H54 (cell line): ENCODE data around the gene CCDC13.

Experiments used
- DNase-seq: peaks from one replicate; pipeline ENCODE4 v3.0.0; 2011; ENCODE audit warnings: low spot score, mixed read lengths; ENCODE audit not compliant: insufficient read length
- FAIRE-seq: peaks from 3 replicates; lab custom pipeline; 2011; peaks lifted over from hg19 to GRCh38; lab: Jason Lieb, UNC
- POLR2A ChIP-seq: IDR thresholded peaks from 2 replicates; pipeline ENCODE4 v1.6.1; 2011; ENCODE audit warnings: low read depth, mild to moderate bottlenecking, low read length

CCDC13 gene

GRCh38 chr3:42730294-42730693 is 42.8 kb downstream of the CCDC13 start:
- TF ChIP-seq POLR2A = no peak
- FAIRE-seq = no peak
- no peak for DNase-seq

- FAIRE-seq = no peak
- TF ChIP-seq POLR2A = no peak
- no peak for DNase-seq
Observed at GRCh38 chr3:42729404-42730145, 43.5 kb downstream of the CCDC13 start.

- DNase-seq (no peak), FAIRE-seq (no peak)
- no peak for TF ChIP-seq POLR2A
Observed at GRCh38 chr3:42728668-42729364, 44.2 kb downstream of the CCDC13 start.

- no peak for TF ChIP-seq POLR2A
- no peak for FAIRE-seq
Observed at GRCh38 chr3:42728056-42728455, 45.0 kb downstream of the CCDC13 start.

GRCh38 chr3:42725454-42725853 is 47.6 kb downstream of the CCDC13 start:
- TF ChIP-seq POLR2A = no peak
- no peak for DNase-seq
- no peak for FAIRE-seq

More at GRCh38 chr3:42728056-42728455, 45.0 kb downstream of the CCDC13 start:
- DNase-seq = no peak

- FAIRE-seq = no peak
- no peak for DNase-seq
- TF ChIP-seq POLR2A = no peak
Observed at GRCh38 chr3:42723219-42723618, 49.8 kb downstream of the CCDC13 start.
